ENCODE results near the gene PPM1H. TPM values are rescaled to one million over a fixed set of nuclear protein-coding genes. Genes with fewer than 3 reads are reported as not detected.

Gene PPM1H
- total and polyA plus RNA-seq, 10 of the 15 experiments (the other 5 are each of a cell fraction or from before 2014, with no cell fraction given) = 0.11 to 0.83 (median 0.49) TPM

DNA sequence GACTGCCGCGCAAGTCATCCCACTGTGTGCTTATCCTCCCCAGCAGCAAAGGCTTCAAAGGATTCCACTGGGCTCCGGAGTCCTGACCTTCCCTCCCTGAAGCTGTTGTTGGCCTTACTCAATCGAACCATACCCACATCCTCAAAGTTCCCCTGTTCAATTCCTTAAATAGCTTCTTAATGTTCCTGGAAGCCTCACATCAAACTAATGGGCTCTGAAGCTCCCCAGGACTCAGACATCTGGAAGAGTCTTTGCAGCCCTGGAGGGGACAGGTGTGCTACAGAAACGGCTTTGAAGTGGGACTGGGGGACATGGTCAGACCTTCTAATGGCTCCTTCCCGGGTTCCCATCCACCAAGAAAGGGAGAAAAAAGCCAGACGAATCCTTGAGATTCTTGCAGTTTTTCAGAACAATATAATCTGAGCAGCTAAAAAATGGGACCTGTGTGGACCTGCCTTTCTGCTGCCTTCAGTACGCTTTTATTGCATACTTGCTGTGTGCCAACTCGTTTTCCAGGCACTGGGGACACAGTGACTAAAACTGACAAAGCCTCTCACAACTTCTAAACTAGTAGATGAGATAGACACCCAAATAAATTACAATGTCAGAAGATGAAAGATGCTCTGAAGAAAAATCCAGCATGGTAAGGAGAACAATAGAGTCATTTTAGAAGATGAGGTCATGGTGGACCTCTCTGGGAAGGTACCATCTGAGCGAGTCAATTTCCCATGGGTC is 263.8 kb downstream of the PPM1H start:
- CTCF ChIA-PET = no interaction called here
- intact Hi-C loops (cut with micrococcal nuclease; ENCODE audit: unreplicated experiment) = no loop called here
- Histone ChIP-seq H3K79me2 (ENCODE audit: control insufficient read depth, insufficient read depth, low read length) (no peaks in the 10 kb centered on the region), H3K27me3 (replicated peaks in 1 of 2; ENCODE audit: control insufficient read depth in 2 of 2, insufficient read depth in 2 of 2, low read length in 1 of 2) (no peaks in the 10 kb centered on the region), H4K20me1 (ENCODE audit: control insufficient read depth, insufficient read depth) (no peaks in the 10 kb centered on the region), H3K4me2 (ENCODE audit: control insufficient read depth, insufficient read depth) (no peak overlapping the region), H3K4me1 (ENCODE audit: control insufficient read depth, insufficient read depth, low read length) (no peaks in the 10 kb centered on the region), H3K9ac (ENCODE audit: control insufficient read depth, insufficient read depth, low read length) (no peak overlapping the region), H3K36me3 (ENCODE audit: control insufficient read depth in 2 of 2, insufficient read depth in 2 of 2, low read length in 1 of 2) (no peaks in the 10 kb centered on the region), H3K9me3 (replicated peaks; ENCODE audit: control insufficient read depth, insufficient read depth, low read length) (no peaks in the 10 kb centered on the region; the same call in 2 of the 3 replicates), H3K4me3 (no peak overlapping the region), H2AFZ (ENCODE audit: control insufficient read depth, low read depth, low read length) (no peak overlapping the region), H3K27ac (ENCODE audit: control insufficient read depth, insufficient read depth) (no peak overlapping the region)
- no TSS peak for BruUV-seq (replicated peaks)
- POLR2A ChIA-PET = interaction anchor here (0.6 kb wide), 1 partner anchor 32 kb away, joined by 3 read pairs; no protein-coding TSS in a partner anchor
- RAD21 ChIA-PET (ENCODE audit: unreplicated experiment) = no interaction called here
- ATAC-seq = no peak
- FAIRE-seq = no peak
- DNase-seq (ENCODE audit: low read depth, low spot score) = no peak
- TF ChIP-seq TAF1 (IDR thresholded peaks at IDR 0.05; ENCODE audit: borderline replicate concordance, low read depth, low read length) = no peak
- no peak for TF ChIP-seq RB1 (IDR thresholded peaks at IDR 0.05; ENCODE audit: borderline replicate concordance)
- TF ChIP-seq NFYB (IDR thresholded peaks at IDR 0.05; ENCODE audit: insufficient read depth, low read depth, low read length) = no peak
- TF ChIP-seq WRNIP1 (IDR thresholded peaks at IDR 0.05; ENCODE audit: borderline replicate concordance, low read depth, low read length) = no peak
- no peak for TF ChIP-seq STAT1 (conservative IDR thresholded peaks at IDR 0.05)
- no peak for TF ChIP-seq MEF2A (IDR thresholded peaks at IDR 0.05; ENCODE audit: insufficient read depth, low read depth, low read length)
- no peak for TF ChIP-seq ELK1 (IDR thresholded peaks at IDR 0.05; ENCODE audit: low read depth, low read length)
- no peak for TF ChIP-seq TCF7 (IDR thresholded peaks at IDR 0.05; ENCODE audit: borderline replicate concordance)
- no peak for TF ChIP-seq PAX8 (IDR thresholded peaks at IDR 0.05)
- no peak for TF ChIP-seq POLR2AphosphoS5 (IDR thresholded peaks at IDR 0.05; ENCODE audit: low read length)
- no peak for TF ChIP-seq ATF2 (IDR thresholded peaks at IDR 0.05; ENCODE audit: low read length)
- SMC1A ChIA-PET (ENCODE audit: uncharacterized antibody, unreplicated experiment) = interaction anchor here (0.8 to 2.2 kb wide), 3 partner anchors 18 to 347 kb away, joined by 3 to 5 read pairs (median 4); no protein-coding TSS in a partner anchor
- in situ Hi-C loops (cut with MboI) = no loop called here
- 35% methylated on average over 10 of the region's 10 CpGs for WGBS (ENCODE audit: insufficient coverage, insufficient replicate concordance, low lambda C conversion rate, missing lambda C conversion rate)

Data from GM12878 (cell line).